Measurements from ENCODE around the gene PRKAG2. TPM values are rescaled to one million over a fixed set of nuclear protein-coding genes. Genes with fewer than 3 reads are reported as not detected.
A peak's percentile ranks its signal among the peaks of the same experiment; 100 is the strongest.

PRKAG2 gene
- total RNA-seq, 4 donors from 2014 or later, result 19.5 to 30.8 (median 27.6) TPM

DNA sequence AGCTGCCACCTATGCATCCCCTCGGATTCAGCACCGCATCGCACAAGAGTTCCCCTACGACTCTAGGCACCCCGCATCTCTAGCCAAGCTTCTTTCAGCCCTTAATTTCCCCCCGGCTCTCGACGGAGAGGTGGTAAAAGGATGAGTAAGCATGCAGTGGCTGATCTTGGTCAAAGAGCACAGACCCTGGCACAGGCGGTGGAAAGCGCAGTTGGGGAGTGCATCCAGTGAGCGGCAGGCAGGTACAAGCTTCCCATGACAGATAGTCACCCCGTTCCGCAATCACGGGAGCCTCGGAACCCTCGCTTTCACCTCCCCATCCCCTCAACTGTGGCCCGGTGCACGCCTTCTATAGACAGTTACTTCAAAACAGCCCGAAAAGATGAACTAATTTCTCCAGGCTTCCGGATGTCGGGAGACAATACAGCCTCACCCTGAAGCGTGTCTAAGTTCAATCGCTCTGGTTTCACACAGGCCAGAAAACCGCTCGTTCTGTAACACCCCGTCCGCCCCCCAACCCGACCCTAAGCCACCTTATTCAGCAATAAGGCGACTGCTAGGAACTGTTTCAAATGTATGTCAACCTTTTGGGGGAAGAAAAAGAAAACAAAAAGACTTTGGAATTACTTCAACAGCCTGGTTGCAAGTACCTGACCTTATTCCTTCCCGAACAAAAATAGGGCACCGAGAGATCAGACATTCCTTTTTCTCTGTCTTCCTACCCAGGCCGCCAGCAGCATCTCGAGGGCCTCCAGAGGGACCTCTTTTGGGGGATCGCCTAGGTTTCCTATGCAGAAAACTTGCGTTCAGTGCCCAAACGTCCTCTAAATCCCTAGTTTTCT is 358.6 kb downstream of the PRKAG2 start:
- H3K9me3 ChIP-seq, result no peaks in the 10 kb centered on the region
- intact Hi-C loops (cut with DNase I), result no loop called here
- 3% methylated on average over 33 to 36 of the region's 36 CpGs for WGBS, 2 donors
- H3K27me3 ChIP-seq, result no peaks in the 10 kb centered on the region
- peak overlapping the region; percentile 22 to 92 (median 81) for H3K4me3 ChIP-seq (replicated peaks in 1 of 3)
- H3K4me1 ChIP-seq, result peaks cover 18 to 25% of the 10 kb centered on the region in 2 donors
- peak in 1 of 2 donors; percentile 5 for TF ChIP-seq POLR2A (IDR thresholded peaks at IDR 0.05)
- TF ChIP-seq, protein P1, sequence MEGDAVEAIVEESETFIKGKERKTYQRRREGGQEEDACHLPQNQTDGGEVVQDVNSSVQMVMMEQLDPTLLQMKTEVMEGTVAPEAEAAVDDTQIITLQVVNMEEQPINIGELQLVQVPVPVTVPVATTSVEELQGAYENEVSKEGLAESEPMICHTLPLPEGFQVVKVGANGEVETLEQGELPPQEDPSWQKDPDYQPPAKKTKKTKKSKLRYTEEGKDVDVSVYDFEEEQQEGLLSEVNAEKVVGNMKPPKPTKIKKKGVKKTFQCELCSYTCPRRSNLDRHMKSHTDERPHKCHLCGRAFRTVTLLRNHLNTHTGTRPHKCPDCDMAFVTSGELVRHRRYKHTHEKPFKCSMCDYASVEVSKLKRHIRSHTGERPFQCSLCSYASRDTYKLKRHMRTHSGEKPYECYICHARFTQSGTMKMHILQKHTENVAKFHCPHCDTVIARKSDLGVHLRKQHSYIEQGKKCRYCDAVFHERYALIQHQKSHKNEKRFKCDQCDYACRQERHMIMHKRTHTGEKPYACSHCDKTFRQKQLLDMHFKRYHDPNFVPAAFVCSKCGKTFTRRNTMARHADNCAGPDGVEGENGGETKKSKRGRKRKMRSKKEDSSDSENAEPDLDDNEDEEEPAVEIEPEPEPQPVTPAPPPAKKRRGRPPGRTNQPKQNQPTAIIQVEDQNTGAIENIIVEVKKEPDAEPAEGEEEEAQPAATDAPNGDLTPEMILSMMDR (IDR thresholded peaks at IDR 0.05), result peak in 1 of 6 experiments; percentile 14
- no peaks in the 10 kb centered on the region for H3K36me3 ChIP-seq
- H3K27ac ChIP-seq, result peak overlapping the region; percentile 96 to 98 (median 97)
- DNase-seq, result peak; percentile 50 to 62

DNA sequence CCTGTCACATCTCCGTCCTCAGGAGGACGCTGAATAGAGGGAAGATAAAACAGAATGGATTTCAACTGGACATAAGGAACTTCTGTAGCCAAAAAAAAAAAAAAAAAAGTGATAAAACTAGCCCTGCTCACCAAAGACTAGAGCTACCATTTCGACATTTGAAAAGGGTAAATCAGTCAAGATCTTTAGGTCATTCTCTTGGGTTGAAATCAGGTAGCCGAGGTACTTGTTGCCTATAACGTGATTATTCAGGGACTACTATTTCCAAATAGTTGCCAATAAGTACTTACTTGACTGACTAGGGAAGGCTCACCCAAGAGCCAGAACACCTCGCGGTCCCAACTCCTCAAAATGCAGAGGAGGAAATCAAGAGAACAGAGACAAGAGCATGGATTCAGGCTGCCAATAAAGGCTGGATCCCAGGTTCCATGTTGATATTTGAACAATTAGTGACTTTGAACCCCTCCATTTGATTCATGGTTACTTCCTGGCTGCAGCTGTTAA is 359.3 kb downstream of the PRKAG2 start:
- H3K36me3 ChIP-seq, result no peaks in the 10 kb centered on the region
- WGBS, 2 donors, result 76 to 78% methylated on average over 7 of the region's 7 CpGs
- H3K4me3 ChIP-seq (replicated peaks in 1 of 3), result peak overlapping the region in 2 of 3 donors; percentile 22 to 92
- H3K27ac ChIP-seq, result no peak overlapping the region
- no peak for DNase-seq
- peaks cover 23 to 25% of the 10 kb centered on the region in 2 donors for H3K4me1 ChIP-seq
- TF ChIP-seq, protein P1 (IDR thresholded peaks at IDR 0.05), result no peak
- no peak for TF ChIP-seq POLR2A (IDR thresholded peaks at IDR 0.05)
- no peaks in the 10 kb centered on the region for H3K27me3 ChIP-seq
- H3K9me3 ChIP-seq, result no peaks in the 10 kb centered on the region
- intact Hi-C loops (cut with DNase I), result no loop called here

DNA sequence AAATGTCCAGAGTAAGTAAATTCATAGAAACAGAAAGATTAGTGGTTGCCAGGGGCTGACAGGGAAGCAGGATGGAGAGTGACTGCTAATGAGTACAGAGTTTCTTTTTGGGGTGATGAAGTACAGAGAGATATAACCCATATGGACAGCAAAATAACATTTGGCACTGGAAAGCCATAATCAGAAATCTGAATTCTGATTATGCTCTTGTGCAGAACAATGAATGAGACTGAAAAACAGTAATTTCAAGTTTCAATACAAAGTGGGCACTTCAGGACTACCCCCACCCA is 361.7 kb downstream of the PRKAG2 start:
- Histone ChIP-seq H3K9me3 (no peaks in the 10 kb centered on the region), H3K4me3 (replicated peaks in 1 of 3) (no peak overlapping the region), H3K4me1 (peaks cover 19 to 22% of the 10 kb centered on the region in 2 donors), H3K27me3 (no peaks in the 10 kb centered on the region), H3K36me3 (no peaks in the 10 kb centered on the region), H3K27ac (no peak overlapping the region)
- intact Hi-C loops (cut with DNase I), result no loop called here
- TF ChIP-seq, protein P1 (IDR thresholded peaks at IDR 0.05), result no peak
- DNase-seq, result no peak

DNA sequence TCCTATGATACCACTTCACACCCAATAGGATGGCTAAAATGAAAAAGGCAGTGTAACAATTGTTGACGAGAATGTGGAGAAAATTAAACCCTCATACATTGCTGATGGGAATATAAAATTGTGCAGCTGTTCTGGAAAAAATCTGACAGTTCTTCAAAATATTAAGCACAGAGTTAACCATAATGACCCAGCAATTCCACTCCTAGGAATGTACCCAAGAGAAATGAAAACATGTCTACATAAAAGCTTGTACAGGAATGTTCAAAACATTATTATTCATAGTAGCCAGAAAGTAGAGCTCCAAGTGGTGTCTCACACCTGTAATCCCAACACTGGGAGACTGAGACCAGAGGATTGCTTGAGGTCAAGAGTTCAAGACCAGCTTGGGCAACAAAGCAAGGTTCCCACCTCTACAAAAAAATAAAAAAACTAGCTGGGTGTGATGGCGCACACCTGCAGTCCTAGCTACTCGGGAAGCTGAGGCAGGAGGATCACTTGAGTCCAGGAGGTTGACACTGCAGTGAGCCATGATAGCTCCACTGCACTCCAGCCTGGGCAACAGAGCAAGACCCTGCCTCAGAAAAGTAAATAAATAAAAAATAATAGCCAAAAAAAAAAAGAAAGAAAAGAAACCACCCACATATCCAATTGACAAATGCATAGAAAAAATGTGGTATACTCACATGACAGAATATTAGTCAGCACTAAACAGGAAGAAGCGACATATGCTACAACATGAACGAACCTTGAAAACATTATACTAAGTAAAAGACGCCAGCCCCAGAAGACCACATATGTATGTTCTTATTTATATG is 362.2 kb downstream of the PRKAG2 start:
- Histone ChIP-seq H3K4me1 (peaks cover 20 to 26% of the 10 kb centered on the region in 2 donors), H3K27me3 (no peaks in the 10 kb centered on the region), H3K27ac (no peak overlapping the region), H3K36me3 (no peaks in the 10 kb centered on the region), H3K9me3 (no peaks in the 10 kb centered on the region), H3K4me3 (replicated peaks in 1 of 3) (no peak overlapping the region)
- WGBS, 2 donors, result 91 to 93% methylated on average over 6 of the region's 6 CpGs
- TF ChIP-seq, protein P1 (IDR thresholded peaks at IDR 0.05), result no peak
- TF ChIP-seq POLR2A (IDR thresholded peaks at IDR 0.05), result no peak
- intact Hi-C loops (cut with DNase I), result no loop called here
- DNase-seq, result no peak

DNA sequence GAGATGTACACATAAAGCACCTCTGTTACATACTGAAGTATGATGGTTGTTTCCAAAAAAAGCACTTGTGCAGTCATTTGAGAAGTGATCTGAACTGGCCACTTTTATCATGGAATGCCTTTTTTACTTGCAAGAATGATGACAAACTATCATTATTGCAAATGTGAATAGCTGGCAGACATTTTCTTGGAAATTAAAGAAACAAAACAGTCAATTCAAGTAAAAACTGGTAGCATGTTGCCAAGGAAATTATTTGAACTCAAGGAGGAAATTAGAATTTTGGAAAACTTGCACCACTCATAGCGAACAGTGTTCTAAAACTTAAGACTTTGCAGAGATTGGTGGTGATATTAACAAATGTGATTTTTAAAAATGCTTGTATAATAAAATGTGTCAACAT is 363.8 kb downstream of the PRKAG2 start:
- no peak overlapping the region for H3K4me3 ChIP-seq (replicated peaks in 1 of 3)
- no peak for DNase-seq
- no peaks in the 10 kb centered on the region for H3K36me3 ChIP-seq
- no peak for TF ChIP-seq POLR2A (IDR thresholded peaks at IDR 0.05)
- TF ChIP-seq, protein P1 (IDR thresholded peaks at IDR 0.05), result no peak
- no peak overlapping the region for H3K27ac ChIP-seq
- intact Hi-C loops (cut with DNase I), result no loop called here
- H3K4me1 ChIP-seq, result peaks cover 33 to 38% of the 10 kb centered on the region in 2 donors
- H3K9me3 ChIP-seq, result no peaks in the 10 kb centered on the region
- no peaks in the 10 kb centered on the region for H3K27me3 ChIP-seq
- WGBS, 2 donors, result 91 to 92% methylated on average over 1 of the region's 1 CpG

Measured in thyroid gland (tissue), 4 donors.